ENCODE measurements around the gene DENND1A. TPM values are rescaled to one million over a fixed set of nuclear protein-coding genes. Genes with fewer than 3 reads are reported as not detected.

DENND1A gene
- total RNA-seq, 3 donors from 2014 or later, result 18.4 to 21.3 (median 20.1) TPM

- Histone ChIP-seq H3K27ac (no peak overlapping the region), H3K4me1 (no peaks in the 10 kb centered on the region), H3K4me3 (no peak overlapping the region), H3K27me3 (peaks cover 0 to 6% of the 10 kb centered on the region in 2 donors), H3K9me3 (no peaks in the 10 kb centered on the region), H3K36me3 (no peaks in the 10 kb centered on the region)
- TF ChIP-seq POLR2AphosphoS5 (IDR thresholded peaks at IDR 0.05), result no peak
- no peak for TF ChIP-seq POLR2A (IDR thresholded peaks at IDR 0.05)
- no peak for TF ChIP-seq CTCF (IDR thresholded peaks at IDR 0.05)
- no peak for DNase-seq (ENCODE audit: low spot score in 2 of 2)
- intact Hi-C loops (cut with DNase I; ENCODE audit: low total_unique reads), result no loop called here
These were observed 25.7 kb upstream of the DENND1A start for GRCh38 chr9:123955637-123956036.

GRCh38 chr9:123954518-123955280 is 24.8 kb upstream of the DENND1A start:
- no peaks in the 10 kb centered on the region for H3K36me3 ChIP-seq
- intact Hi-C loops (cut with DNase I; ENCODE audit: low total_unique reads), result no loop called here
- no peaks in the 10 kb centered on the region for H3K4me1 ChIP-seq
- no peak for DNase-seq (ENCODE audit: low spot score in 2 of 2)
- H3K9me3 ChIP-seq, result no peaks in the 10 kb centered on the region
- peaks cover 0 to 6% of the 10 kb centered on the region in 2 donors for H3K27me3 ChIP-seq
- no peak for TF ChIP-seq POLR2A (IDR thresholded peaks at IDR 0.05)
- TF ChIP-seq POLR2AphosphoS5 (IDR thresholded peaks at IDR 0.05), result no peak
- no peak for TF ChIP-seq CTCF (IDR thresholded peaks at IDR 0.05)
- no peak overlapping the region for H3K27ac ChIP-seq
- no peak overlapping the region for H3K4me3 ChIP-seq

- TF ChIP-seq CTCF (IDR thresholded peaks at IDR 0.05) (no peak), POLR2AphosphoS5 (IDR thresholded peaks at IDR 0.05) (no peak), POLR2A (IDR thresholded peaks at IDR 0.05) (no peak)
- intact Hi-C loops (cut with DNase I; ENCODE audit: low total_unique reads), result no loop called here
These were observed 22.9 kb upstream of the DENND1A start for GRCh38 chr9:123952641-123953495.

GRCh38 chr9:123948286-123948685 is 18.4 kb upstream of the DENND1A start:
- no peak for TF ChIP-seq POLR2A (IDR thresholded peaks at IDR 0.05)
- no peak for TF ChIP-seq POLR2AphosphoS5 (IDR thresholded peaks at IDR 0.05)
- TF ChIP-seq CTCF (IDR thresholded peaks at IDR 0.05), result no peak
- intact Hi-C loops (cut with DNase I; ENCODE audit: low total_unique reads), result no loop called here
- H3K4me3 ChIP-seq, result no peak overlapping the region
- DNase-seq (ENCODE audit: low spot score in 2 of 2), result no peak
- H3K36me3 ChIP-seq, result no peaks in the 10 kb centered on the region
- no peak overlapping the region for H3K27ac ChIP-seq
- H3K27me3 ChIP-seq, result no peaks in the 10 kb centered on the region
- H3K9me3 ChIP-seq, result no peaks in the 10 kb centered on the region
- no peaks in the 10 kb centered on the region for H3K4me1 ChIP-seq

More at GRCh38 chr9:123952641-123953495, 22.9 kb upstream of the DENND1A start:
- Histone ChIP-seq H3K4me1 (no peaks in the 10 kb centered on the region), H3K36me3 (no peaks in the 10 kb centered on the region), H3K27me3 (no peaks in the 10 kb centered on the region), H3K27ac (no peak overlapping the region), H3K4me3 (no peak overlapping the region), H3K9me3 (no peaks in the 10 kb centered on the region)
- no peak for DNase-seq (ENCODE audit: low spot score in 2 of 2)

GRCh38 chr9:123947326-123947725 is 17.4 kb upstream of the DENND1A start:
- intact Hi-C loops (cut with DNase I; ENCODE audit: low total_unique reads), result no loop called here
- Histone ChIP-seq H3K27ac (no peak overlapping the region), H3K4me3 (no peak overlapping the region), H3K4me1 (no peaks in the 10 kb centered on the region), H3K9me3 (no peaks in the 10 kb centered on the region), H3K27me3 (no peaks in the 10 kb centered on the region), H3K36me3 (no peaks in the 10 kb centered on the region)
- no peak for DNase-seq (ENCODE audit: low spot score in 2 of 2)
- no peak for TF ChIP-seq CTCF (IDR thresholded peaks at IDR 0.05)
- no peak for TF ChIP-seq POLR2A (IDR thresholded peaks at IDR 0.05)
- no peak for TF ChIP-seq POLR2AphosphoS5 (IDR thresholded peaks at IDR 0.05)
